Effector memory CD8-positive, alpha-beta T cell (primary cell): ENCODE results near the gene EIF3B.
"Not testable (repeated sequence)": the region's sequence is repeated elsewhere in the genome, so short reads cannot be mapped to it uniquely, and the experiment has no call there.

Experiments used
- ATAC-seq: fragments of 150-1000 bp; cut with Tn5 transposase; replicated peaks from 2 replicates; pipeline ENCODE4 v1.10.0; 2021; ENCODE audit warnings: mild to moderate bottlenecking, moderate library complexity
- DNase-seq, 3 experiments: peaks; one replicate each; pipeline ENCODE4 v3.0.0; 2021
- H3K27ac Mint-ChIP-seq, 2 donors: one replicate each; pipeline ENCODE4 v1.8.0; 2022; ENCODE audit warnings: mild to moderate bottlenecking in 2 of 2, mixed read lengths in 2 of 2, moderate library complexity in 2 of 2
- H3K27me3 Mint-ChIP-seq, 2 donors: one replicate each; pipeline ENCODE4 v1.8.0; 2022; ENCODE audit warnings: mixed read lengths in 2 of 2
- H3K36me3 Mint-ChIP-seq: one replicate; pipeline ENCODE4 v1.8.0; 2022; ENCODE audit warnings: mild to moderate bottlenecking, moderate library complexity, mixed read lengths; ENCODE audit not compliant: insufficient read depth
- H3K4me1 Mint-ChIP-seq, 2 donors: one replicate each; pipeline ENCODE4 v1.8.0; 2022; ENCODE audit warnings: low read depth in 2 of 2, mixed read lengths in 2 of 2
- H3K4me3 Mint-ChIP-seq, 2 donors: one replicate each; pipeline ENCODE4 v1.8.0; 2022; ENCODE audit warnings: mild to moderate bottlenecking in 2 of 2, mixed read lengths in 2 of 2, moderate library complexity in 2 of 2
- H3K9me3 Mint-ChIP-seq, 2 donors: one replicate each; pipeline ENCODE4 v1.8.0; 2022; ENCODE audit warnings: mixed read lengths in 2 of 2
- total RNA-seq, 9 experiments: gene quantifications; one replicate each; lab custom pipeline; 2026; lab: John Stamatoyannopoulos, UW

Gene EIF3B
- 136 to 647 (median 236) reads per million in 9 experiments for total RNA-seq

DNA sequence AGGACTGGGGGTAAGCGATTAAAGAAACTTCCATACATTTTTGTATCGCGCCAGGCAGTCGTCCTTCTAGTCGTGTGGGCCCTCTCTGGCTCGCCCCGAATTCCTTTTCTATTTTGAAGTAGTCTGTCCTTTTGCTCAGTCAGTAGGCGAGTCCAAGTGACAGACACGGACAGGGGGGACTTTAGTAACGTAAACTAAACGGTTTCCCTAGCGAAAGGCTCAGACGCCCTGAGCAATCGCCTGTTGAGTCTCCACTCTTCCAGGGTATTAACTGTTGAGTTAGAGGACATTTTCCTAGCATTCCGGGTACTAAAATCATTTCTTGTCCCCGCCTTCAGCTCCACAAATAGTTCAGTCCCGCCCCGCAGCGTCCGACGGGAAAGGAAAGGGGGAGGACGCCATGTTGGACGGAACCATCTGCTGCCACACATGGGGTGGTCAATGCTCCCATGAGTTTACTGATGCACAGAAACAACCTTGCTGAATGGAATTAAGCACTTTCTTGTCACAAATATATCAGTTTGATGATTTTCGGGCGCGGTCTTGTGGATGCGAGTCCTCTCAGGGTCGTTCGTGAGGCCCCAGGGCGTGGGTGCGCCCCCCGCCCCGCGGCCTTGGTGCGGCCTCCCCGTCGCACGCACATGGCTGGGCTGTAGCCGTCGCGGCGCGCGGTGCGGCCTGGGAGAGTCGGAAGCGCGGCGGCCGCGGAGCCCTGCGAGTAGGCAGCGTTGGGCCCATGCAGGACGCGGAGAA lies at the start of gene EIF3B:
EIF3B (plus strand) TSS at position 642 of the 753 bp plus-strand sequence; CDS start at position 737, 95 bp downstream.
- Mint-ChIP-seq H3K9me3 (no peaks in the 10 kb centered on the region), H3K4me3 (peak within 1 kb of the TSS; percentile 93 to 94), H3K4me1 (peaks cover 22 to 31% of the 10 kb centered on the region in 2 donors), H3K27ac (peak within 1 kb of the TSS; percentile 100), H3K36me3 (peaks cover 33% of the 10 kb centered on the region), H3K27me3 (no peaks in the 10 kb centered on the region)
- ATAC-seq (peak; percentile 87), DNase-seq (peak; percentile 85 to 92 (median 86))

DNA sequence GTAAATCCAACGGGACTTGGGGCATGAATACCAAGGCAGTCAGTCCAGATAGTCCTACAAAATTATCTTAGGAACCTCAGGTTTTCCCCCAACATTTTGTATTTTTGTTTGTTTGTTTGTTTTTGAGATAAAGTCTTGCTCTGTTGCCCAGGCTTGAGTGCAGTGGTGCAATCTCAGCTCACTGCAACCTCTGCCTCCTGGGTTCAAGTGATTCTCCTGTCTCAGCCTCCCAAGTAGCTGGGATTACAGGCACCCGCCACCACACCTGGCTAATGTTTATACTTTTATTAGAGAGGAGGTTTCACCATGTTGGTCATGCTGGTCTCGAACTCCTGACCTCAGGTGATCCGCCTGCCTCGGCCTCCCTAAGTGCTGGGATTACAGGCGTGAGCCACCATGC lies 49.4 kb upstream of the EIF3B start:
- not testable (repeated sequence) for H3K4me1 Mint-ChIP-seq, ATAC-seq, H3K9me3 Mint-ChIP-seq

GRCh38 chr7:2306688-2307087 lies 47.9 kb upstream of the EIF3B start:
- DNase-seq (no peak), ATAC-seq (no peak)
- Mint-ChIP-seq H3K4me3 (no peak overlapping the region), H3K36me3 (peaks cover 4% of the 10 kb centered on the region), H3K4me1 (no peaks in the 10 kb centered on the region), H3K9me3 (no peaks in the 10 kb centered on the region), H3K27me3 (no peaks in the 10 kb centered on the region), H3K27ac (no peak overlapping the region)

More for the DNA sequence above, 49.4 kb upstream of the EIF3B start:
- H3K27me3 Mint-ChIP-seq, DNase-seq, H3K36me3 Mint-ChIP-seq, H3K4me3 Mint-ChIP-seq, H3K27ac Mint-ChIP-seq: not testable (repeated sequence)

- no peak for DNase-seq
- Mint-ChIP-seq H3K27ac (no peak overlapping the region), H3K4me1 (peaks cover 3 to 5% of the 10 kb centered on the region in 2 donors), H3K4me3 (no peak overlapping the region), H3K36me3 (peaks cover 4% of the 10 kb centered on the region), H3K9me3 (no peaks in the 10 kb centered on the region), H3K27me3 (no peaks in the 10 kb centered on the region)
- no peak for ATAC-seq
Measured at GRCh38 chr7:2307690-2308107, 46.9 kb upstream of the EIF3B start.

DNA sequence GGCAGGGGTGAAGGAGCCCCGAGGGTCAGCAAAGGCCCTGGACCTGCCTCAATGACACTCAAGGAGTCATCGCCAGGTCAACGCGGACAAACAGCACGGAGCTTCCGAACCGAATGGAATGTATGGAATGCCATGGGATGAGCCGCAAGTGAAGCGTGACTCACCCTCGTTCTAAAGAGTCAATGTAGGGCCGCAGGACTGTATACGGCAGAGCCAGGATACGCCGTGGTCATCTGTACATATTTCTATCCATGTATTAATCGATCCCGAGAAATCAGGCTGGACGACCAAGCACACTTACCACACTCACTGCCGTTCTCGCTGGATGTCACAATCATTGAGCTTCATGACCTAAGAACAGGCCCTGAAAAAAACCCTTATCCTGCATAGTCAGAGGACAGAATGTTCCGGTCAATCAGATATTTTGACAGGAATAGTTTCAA lies 44.7 kb upstream of the EIF3B start:
- DNase-seq (no peak), ATAC-seq (no peak)
- no peak overlapping the region for H3K4me3 Mint-ChIP-seq
- H3K9me3 Mint-ChIP-seq, result no peaks in the 10 kb centered on the region
- peaks cover 10% of the 10 kb centered on the region for H3K36me3 Mint-ChIP-seq
- peaks cover 7 to 8% of the 10 kb centered on the region in 2 donors for H3K4me1 Mint-ChIP-seq
- H3K27ac Mint-ChIP-seq, result no peak overlapping the region
- no peaks in the 10 kb centered on the region for H3K27me3 Mint-ChIP-seq

DNA sequence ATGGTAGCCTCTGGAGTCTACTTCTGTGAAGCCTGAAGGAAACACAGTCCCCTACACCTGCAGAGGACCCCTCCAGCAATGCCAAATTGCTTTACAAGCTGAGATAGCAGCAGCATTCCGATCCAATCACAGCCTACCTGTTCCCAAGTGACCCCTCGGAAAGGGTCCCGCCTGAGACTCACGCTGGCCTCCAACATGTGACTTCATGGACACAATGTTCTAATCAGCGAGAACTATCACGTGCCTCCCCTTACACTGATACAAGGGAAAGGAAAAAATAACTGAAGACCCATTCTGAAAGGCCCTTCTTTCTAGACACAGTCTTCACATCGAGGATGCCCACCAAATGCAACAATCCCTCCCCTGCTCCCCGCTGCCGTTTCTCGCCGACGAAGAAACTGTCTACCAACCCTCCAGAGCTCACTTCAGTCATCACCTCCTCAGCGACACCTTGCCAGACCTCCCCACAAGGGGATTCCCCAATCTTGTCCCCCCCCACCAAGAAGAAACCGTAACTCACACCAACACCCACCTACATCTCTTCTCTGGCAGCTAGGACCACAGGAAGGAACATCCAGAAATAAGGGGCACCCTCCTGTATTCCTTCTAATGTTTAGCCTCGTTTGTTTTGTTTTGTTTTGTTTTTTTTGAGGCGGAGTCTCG lies 42.2 kb upstream of the EIF3B start:
- Mint-ChIP-seq H3K36me3 (peaks cover 10% of the 10 kb centered on the region), H3K4me3 (peak overlapping the region; percentile 17 to 37), H3K27me3 (no peaks in the 10 kb centered on the region), H3K9me3 (no peaks in the 10 kb centered on the region), H3K27ac (peak overlapping the region in 1 of 2 donors; percentile 47), H3K4me1 (peaks cover 7 to 8% of the 10 kb centered on the region in 2 donors)
- DNase-seq (peak in 1 of 3 experiments; percentile 9), ATAC-seq (no peak)

DNA sequence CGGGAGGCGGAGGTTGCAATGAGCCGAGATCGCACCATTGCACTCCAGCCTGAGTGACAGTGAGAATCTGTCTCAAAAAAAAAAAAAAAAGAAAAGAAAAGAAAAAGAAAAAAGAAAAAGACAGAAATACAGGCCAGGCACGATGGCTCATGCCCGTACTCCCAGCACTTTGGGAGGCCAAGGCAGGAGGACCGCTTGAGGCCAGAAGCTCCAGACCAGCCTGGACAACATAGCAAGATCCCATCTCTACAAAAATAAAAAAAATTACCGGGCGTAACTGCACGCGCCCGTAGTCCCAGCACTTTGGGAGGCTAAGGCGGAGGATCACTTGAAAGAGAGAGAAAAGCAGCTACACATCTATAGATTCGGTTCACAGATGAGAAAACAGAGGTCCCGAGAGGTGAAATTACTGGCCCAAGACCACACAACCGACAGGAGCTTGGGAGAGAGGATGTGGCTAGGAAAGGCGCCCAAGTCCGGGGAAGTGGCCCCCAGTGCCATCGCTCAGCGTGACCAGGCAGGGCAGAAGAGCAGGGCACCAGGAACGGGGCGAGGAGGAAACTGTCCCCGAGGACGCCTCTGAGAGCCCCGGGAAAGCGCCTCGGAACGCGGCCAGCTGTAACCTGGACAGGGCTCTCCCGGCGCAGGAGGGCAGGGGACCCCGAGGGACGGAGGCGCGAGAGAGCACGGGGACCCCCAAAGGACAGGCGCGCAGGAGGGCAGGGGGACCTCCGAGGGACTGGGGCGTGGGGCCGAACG lies 41.0 kb upstream of the EIF3B start:
- ATAC-seq, result peak; percentile 1
- Mint-ChIP-seq H3K27me3 (no peaks in the 10 kb centered on the region), H3K9me3 (no peaks in the 10 kb centered on the region), H3K27ac (peak overlapping the region; percentile 27 to 66), H3K4me3 (no peak overlapping the region), H3K4me1 (peaks cover 7 to 11% of the 10 kb centered on the region in 2 donors), H3K36me3 (peaks cover 10% of the 10 kb centered on the region)
- DNase-seq, result no peak

DNA sequence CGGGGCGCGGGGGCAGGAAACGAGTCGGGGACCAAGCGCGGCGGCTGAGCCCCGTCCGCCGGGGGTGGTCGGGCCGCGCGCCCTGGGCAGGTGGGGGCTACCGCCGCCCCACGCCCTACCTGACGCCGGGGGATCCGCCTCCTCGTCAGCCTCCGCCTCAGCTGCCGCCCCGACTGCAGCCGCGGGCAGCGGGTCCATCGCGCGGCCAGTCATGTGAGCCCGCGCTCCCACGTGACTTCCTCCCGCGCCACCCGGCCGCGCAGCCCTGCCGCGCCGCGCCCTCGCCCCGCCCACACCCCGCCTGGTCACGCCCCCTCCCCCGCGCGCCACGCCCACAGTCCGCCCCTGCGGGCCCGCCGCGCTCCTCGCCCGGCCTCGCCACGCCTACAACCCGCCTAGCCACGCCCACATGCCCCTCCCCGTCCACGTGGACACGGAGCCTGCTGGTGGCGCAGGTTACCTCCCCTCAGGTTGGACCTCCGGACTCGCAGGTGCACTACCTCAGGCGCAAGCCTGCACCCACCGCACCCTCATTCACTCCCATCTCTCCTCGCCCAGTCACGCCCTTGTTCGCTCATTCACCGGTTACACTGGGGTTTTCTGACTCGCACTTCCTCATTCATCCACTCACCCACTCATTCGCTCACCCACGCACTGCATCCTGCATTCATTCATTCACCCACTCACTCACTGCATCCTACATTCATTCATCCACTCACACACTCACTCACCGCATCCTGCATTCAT lies 40.2 kb upstream of the EIF3B start, which contains the start of gene SNX8:
SNX8 (minus strand) TSS at position 233 of the 747 bp plus-strand sequence; CDS start at position 213, 20 bp downstream.
- peak; percentile 86 for ATAC-seq
- Mint-ChIP-seq H3K36me3 (peaks cover 6% of the 10 kb centered on the region), H3K9me3 (no peaks in the 10 kb centered on the region), H3K4me3 (no peak within 1 kb of the TSS), H3K4me1 (peaks cover 7 to 11% of the 10 kb centered on the region in 2 donors), H3K27me3 (no peaks in the 10 kb centered on the region), H3K27ac (peak within 1 kb of the TSS; percentile 27 to 66)
- peak; percentile 98 to 99 (median 98) for DNase-seq

- peaks cover 7 to 11% of the 10 kb centered on the region in 2 donors for H3K4me1 Mint-ChIP-seq
- DNase-seq, H3K27me3 Mint-ChIP-seq, H3K9me3 Mint-ChIP-seq, H3K36me3 Mint-ChIP-seq, H3K4me3 Mint-ChIP-seq, ATAC-seq, H3K27ac Mint-ChIP-seq: not testable (repeated sequence)
Measured at GRCh38 chr7:2314956-2315530, 39.6 kb upstream of the EIF3B start.

DNA sequence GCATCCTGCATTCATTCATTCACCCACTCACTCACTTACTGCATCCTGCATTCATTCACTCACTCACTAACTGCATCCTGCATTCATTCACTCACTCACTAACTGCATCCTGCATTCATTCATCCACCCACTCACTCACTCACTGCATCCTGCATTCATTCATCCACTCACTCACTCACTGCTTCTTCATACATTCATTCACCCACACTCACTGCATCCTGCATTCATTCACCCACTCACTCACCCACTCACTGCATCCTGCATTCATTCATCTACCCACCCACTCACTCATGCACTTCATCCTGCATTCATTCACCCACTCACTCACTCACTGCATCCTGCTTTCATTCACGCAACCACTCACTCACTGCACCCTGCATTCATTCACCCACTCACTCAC lies 38.8 kb upstream of the EIF3B start:
- no peak overlapping the region for H3K27ac Mint-ChIP-seq
- peaks cover 6% of the 10 kb centered on the region for H3K36me3 Mint-ChIP-seq
- peaks cover 7 to 11% of the 10 kb centered on the region in 2 donors for H3K4me1 Mint-ChIP-seq
- H3K4me3 Mint-ChIP-seq, result no peak overlapping the region
- DNase-seq (no peak), ATAC-seq (no peak)
- H3K9me3 Mint-ChIP-seq, result no peaks in the 10 kb centered on the region
- no peaks in the 10 kb centered on the region for H3K27me3 Mint-ChIP-seq

DNA sequence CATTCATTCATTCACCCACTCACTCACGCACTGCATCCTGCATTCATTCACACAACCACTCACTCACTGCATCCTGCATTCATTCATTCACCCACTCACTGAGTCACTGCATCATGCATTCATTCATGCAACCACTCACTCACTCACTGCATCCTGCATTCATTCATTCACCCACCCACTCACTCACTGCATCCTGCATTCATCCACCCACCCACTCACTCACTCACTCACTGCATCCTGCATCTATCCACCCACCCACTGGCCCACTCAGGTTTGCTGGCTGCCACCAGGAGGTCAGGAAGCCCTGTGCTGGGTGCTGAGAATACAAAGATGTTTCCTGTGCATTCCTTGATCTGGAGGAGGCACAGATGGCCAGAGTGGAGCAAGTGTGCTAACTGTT lies 38.0 kb upstream of the EIF3B start:
- Mint-ChIP-seq H3K4me1 (peaks cover 7 to 11% of the 10 kb centered on the region in 2 donors), H3K27me3 (no peaks in the 10 kb centered on the region), H3K4me3 (no peak overlapping the region), H3K36me3 (peaks cover 6% of the 10 kb centered on the region), H3K9me3 (no peaks in the 10 kb centered on the region), H3K27ac (no peak overlapping the region)
- DNase-seq (no peak), ATAC-seq (no peak)

- Mint-ChIP-seq H3K9me3 (no peaks in the 10 kb centered on the region), H3K4me3 (no peak overlapping the region), H3K36me3 (peaks cover 6% of the 10 kb centered on the region), H3K4me1 (peaks cover 2 to 8% of the 10 kb centered on the region in 2 donors), H3K27ac (no peak overlapping the region), H3K27me3 (no peaks in the 10 kb centered on the region)
- ATAC-seq, result no peak
- no peak for DNase-seq
Measured at GRCh38 chr7:2317556-2318293, 36.9 kb upstream of the EIF3B start.
